Measurements from ENCODE around the gene RASSF7.

- TF ChIP-seq, protein P1, sequence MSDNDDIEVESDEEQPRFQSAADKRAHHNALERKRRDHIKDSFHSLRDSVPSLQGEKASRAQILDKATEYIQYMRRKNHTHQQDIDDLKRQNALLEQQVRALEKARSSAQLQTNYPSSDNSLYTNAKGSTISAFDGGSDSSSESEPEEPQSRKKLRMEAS (IDR thresholded peaks at IDR 0.05; ENCODE audit: insufficient read depth, insufficient read length): no peak
- TF ChIP-seq CTCF (IDR thresholded peaks at IDR 0.05; ENCODE audit: extremely low read depth in 1 of 2, insufficient read depth in 1 of 2, low read depth in 1 of 2, low read length in 2 of 2): no peak
- TF ChIP-seq POLR2A (IDR thresholded peaks at IDR 0.05; ENCODE audit: low read depth, low read length): no peak
- no peak for TF ChIP-seq POLR2AphosphoS5 (IDR thresholded peaks at IDR 0.05; ENCODE audit: insufficient read depth, low read depth, low read length)
- TF ChIP-seq EZH2 (IDR thresholded peaks at IDR 0.05; ENCODE audit: borderline replicate concordance, low read depth, low read length, severe bottlenecking): no peak
- no peak for TF ChIP-seq GATA2 (IDR thresholded peaks at IDR 0.05; ENCODE audit: insufficient read depth, insufficient read length, low read depth, low read length)
- no peak for TF ChIP-seq JUN (IDR thresholded peaks at IDR 0.05; ENCODE audit: borderline replicate concordance, insufficient read depth, insufficient read length, low read depth)
Measured at GRCh38 chr11:586376-587316, 25.9 kb downstream of the RASSF7 start.
